Frontal cortex (tissue), 4 donors: ENCODE measurements around the gene PSMD2. TPM values are rescaled to one million over a fixed set of nuclear protein-coding genes. Genes with fewer than 3 reads are reported as not detected.

Source experiments
- DNase-seq, 2 donors: peaks; one replicate each; pipeline ENCODE4 v3.0.0; 2012; ENCODE audit warnings: low spot score in 2 of 2
- FAIRE-seq: peaks from 2 replicates; lab custom pipeline; 2012; peaks lifted over from hg19 to GRCh38; lab: Jason Lieb, UNC
- total RNA-seq: library from RNA; depleted of rRNA; stranded (reverse); fragments of >200 nt; gene quantifications from one replicate; pipeline ENCODE4 v1.2.3, GENCODE V29; 2014
- donor health status: control.
- donor health status: control.
- donor health status: control.

Gene PSMD2
- total RNA-seq, 1 donor from 2014 or later: 263 TPM

- peak in 1 of 2 donors; percentile 64 for DNase-seq
Measured at GRCh38 chr3:184275961-184276910, 22.8 kb upstream of the PSMD2 start, which contains the start of gene ECE2. TSS of gene ECE2 (plus strand) at chr3:184276022. CDS start at chr3:184276154, 132 bp downstream.

GRCh38 chr3:184277366-184277765, 21.7 kb upstream of the PSMD2 start:
- FAIRE-seq (no peak), DNase-seq (no peak)

More at GRCh38 chr3:184275961-184276910, 22.8 kb upstream of the PSMD2 start, which contains the start of gene ECE2:
- FAIRE-seq: no peak

DNA sequence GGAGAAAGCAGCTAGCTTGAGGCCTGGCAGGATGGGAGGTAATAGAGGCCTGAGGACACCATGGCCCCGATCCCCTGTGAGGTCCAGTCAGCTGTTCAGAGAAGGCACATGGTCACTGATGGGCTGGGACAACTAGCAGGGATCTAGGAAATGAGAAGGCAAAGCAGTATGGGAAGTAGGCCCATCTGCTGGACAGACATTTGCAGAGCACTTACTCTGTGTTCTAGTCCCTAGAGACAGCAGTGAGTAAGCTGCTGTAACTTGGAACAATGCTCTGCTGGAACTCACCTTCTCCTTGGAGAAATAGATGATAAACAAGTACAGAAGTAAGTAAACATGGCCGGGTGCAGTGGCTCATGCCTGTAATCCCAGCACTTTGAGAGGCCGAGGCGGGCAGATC, 16.1 kb upstream of the PSMD2 start:
- FAIRE-seq (no peak), DNase-seq (no peak)

GRCh38 chr3:184283681-184284080, 15.4 kb upstream of the PSMD2 start:
- DNase-seq: no peak
- FAIRE-seq: no peak

DNA sequence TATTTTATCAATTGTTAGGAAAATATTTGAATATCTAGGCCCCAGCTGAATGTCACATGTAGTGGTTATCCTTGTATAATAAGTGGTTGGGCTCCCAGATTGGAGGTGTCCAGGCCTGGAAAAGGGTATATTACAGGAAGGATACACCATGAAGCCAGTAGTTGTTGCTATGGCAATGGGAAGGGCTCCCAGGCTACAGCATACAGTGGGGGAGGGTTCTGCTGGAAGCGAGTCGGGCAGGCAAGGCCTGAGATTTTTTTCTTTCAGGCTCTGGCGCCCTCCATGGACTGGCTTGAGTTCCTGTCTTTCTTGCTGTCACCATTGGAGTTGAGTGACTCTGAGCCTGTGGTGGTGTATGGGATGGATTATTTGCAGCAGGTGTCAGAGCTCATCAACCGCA, 14.3 kb upstream of the PSMD2 start:
- DNase-seq (peak; percentile 66 to 82), FAIRE-seq (no peak)

DNA sequence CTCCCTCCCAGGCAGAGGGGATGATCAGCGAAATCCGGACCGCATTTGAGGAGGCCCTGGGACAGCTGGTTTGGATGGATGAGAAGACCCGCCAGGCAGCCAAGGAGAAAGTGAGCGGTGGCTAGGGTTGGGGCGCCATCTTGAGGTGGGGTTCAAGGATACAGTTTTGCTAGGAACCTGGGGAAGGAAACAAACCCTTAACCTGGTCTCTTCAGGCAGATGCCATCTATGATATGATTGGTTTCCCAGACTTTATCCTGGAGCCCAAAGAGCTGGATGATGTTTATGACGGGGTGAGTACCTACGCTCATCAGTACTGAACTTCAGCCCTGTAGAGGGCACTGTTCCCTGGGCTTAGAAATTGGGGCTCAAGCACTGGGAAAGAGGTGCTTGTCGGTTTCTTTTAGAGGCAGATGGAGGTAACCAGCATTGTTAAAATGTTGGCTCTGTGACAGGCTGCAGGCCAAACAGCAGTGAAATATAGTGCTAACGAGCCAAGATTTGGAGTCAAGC, 9.6 kb upstream of the PSMD2 start:
- peak; percentile 50 to 63 for DNase-seq
- FAIRE-seq: no peak

DNA sequence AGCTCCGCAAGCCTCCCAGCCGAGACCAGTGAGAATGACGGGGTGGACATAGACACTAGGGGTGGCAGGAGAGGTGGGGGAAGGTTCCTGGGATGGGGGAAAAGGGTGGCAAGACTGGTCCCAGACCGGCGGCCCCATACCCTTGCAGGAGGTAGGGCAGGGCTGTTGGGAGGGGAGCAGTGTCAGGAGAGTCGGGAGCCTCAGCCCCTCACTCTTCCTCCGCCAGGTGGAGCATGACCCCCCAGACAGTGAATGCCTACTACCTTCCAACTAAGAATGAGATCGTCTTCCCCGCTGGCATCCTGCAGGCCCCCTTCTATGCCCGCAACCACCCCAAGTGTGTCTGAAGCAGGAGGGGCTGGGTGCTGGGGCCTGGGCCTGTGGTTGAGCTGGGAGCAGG, 8.7 kb upstream of the PSMD2 start:
- no peak for DNase-seq
- no peak for FAIRE-seq

DNA sequence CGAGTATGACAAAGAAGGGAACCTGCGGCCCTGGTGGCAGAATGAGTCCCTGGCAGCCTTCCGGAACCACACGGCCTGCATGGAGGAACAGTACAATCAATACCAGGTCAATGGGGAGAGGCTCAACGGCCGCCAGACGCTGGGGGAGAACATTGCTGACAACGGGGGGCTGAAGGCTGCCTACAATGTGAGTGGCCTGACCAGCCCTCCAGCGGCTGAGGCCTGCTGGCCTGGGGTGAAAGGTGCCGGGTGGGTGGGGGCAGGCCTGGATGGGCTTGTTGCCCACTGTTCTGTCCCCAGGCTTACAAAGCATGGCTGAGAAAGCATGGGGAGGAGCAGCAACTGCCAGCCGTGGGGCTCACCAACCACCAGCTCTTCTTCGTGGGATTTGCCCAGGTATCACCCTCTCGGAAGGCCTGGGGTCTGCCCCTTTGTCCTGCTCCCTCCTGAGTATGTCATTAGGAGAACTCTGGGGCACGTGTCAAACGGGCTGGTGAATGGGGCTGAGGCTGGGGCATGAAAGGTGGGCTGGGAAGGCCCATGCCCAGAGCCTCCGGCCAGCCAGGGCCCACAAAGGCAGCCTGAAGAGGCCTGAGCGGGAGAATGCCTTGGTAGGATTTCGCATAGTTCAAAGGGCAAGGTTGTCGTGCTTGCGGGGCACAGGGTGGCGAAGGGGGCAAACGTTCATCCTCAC, 7.8 kb upstream of the PSMD2 start:
- no peak for DNase-seq
- FAIRE-seq: no peak

GRCh38 chr3:184291738-184292445, 7.1 kb upstream of the PSMD2 start:
- FAIRE-seq (no peak), DNase-seq (no peak)

DNA sequence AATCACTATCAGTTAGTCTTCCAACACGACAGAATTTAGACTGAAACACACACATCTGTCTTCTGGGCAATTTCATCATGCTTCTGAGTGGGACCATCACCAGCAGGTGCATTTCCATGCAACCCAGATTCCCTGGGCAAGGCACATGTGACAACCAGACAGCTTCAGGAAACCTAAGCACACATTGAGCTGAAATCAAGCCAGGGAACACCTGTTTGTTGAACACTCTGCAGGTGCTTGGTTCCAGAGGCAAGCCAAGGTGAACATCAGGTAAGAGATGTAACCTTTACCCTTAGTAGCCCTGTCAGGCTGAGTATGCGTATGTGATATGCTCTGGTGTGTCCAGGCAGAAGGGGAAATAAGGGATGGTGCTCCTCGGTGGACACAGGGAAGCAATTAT, 3.3 kb upstream of the PSMD2 start:
- DNase-seq: no peak
- no peak for FAIRE-seq

- DNase-seq (no peak), FAIRE-seq (no peak)
Measured at GRCh38 chr3:184296616-184297015, 2.4 kb upstream of the PSMD2 start.

DNA sequence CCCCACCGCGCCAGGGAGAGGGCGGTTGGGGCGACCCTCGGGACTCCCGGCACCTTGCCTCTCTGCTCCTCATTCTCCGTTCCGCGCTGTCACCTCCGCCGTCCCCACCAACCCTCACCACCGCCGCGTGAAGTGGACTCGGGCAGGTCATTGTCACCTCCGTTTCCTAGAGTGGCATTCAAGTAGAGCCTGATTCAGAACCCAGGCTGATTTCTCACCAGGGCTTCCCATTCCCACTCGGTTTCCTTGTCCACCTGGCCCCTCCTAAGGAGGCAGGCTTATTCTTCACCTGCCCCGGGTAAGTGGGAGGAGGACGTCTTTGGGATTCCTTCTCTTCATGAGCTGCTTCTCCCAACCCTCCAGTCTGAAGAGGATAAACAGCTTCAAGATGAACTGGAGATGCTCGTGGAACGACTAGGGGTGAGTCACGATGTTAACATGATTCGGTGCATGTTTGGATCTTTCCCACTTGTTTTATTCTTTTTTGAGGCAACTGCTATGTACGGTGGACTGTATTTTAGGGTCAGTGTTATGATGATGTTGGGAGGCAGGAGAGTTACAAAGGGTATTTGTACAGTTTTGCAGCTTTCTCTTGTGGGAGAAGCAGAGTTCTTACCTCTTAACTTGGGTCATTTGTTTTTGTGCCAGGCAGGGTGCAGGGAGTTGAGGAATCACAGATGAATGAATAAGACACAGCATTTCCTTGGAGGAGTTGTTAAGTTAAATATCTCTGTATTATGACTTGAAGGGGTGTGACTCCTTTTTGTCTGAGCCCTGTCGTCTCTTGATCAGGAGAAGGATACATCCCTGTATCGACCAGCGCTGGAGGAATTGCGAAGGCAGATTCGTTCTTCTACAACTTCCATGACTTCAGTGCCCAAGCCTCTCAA, 692 bp downstream of the PSMD2 start:
- FAIRE-seq (no peak), DNase-seq (no peak)

DNA sequence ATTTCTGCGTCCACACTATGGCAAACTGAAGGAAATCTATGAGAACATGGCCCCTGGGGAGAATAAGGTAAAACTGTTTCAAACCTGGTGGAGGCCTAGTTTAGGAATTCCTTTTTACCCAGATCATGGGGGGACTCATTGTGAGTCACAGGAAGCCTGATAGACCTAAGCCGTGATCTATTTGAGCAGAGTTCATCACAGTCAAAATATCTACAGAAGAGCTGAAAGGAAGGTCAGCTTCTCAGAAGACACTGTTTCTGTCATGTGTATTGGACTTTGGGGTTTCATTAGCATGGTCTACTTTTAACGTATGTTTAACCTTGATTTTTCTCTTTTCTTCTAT, 1.3 kb downstream of the PSMD2 start:
- FAIRE-seq (no peak), DNase-seq (no peak)

DNA sequence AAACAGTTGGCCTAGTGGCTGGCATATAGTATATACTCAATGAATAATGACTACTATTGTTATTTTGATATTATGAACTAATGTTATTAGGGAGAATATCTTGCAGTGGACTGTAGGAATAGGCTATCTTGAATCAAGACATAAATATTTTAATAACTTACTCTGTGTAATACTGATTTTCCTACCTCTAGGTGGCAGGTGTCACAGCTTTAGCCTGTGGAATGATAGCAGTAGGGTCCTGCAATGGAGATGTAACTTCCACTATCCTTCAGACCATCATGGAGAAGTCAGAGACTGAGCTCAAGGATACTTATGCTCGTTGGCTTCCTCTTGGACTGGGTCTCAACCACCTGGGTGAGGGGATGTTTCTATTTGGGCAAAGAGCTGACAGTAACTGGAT, 6.5 kb downstream of the PSMD2 start:
- no peak for FAIRE-seq
- no peak for DNase-seq

- FAIRE-seq: no peak
- DNase-seq: no peak
Measured at GRCh38 chr3:184306341-184306972, 7.4 kb downstream of the PSMD2 start.

- FAIRE-seq (no peak), DNase-seq (no peak)
Measured at GRCh38 chr3:184307915-184308314, 8.9 kb downstream of the PSMD2 start.

DNA sequence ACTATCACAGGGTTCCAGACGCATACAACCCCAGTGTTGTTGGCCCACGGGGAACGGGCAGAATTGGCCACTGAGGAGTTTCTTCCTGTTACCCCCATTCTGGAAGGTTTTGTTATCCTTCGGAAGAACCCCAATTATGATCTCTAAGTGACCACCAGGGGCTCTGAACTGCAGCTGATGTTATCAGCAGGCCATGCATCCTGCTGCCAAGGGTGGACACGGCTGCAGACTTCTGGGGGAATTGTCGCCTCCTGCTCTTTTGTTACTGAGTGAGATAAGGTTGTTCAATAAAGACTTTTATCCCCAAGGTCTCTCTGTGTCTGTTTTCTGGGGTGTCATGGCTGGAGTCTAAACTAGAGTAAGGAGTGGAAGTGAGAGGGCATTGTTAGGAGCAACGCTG, 9.7 kb downstream of the PSMD2 start:
- FAIRE-seq (no peak), DNase-seq (no peak)

DNA sequence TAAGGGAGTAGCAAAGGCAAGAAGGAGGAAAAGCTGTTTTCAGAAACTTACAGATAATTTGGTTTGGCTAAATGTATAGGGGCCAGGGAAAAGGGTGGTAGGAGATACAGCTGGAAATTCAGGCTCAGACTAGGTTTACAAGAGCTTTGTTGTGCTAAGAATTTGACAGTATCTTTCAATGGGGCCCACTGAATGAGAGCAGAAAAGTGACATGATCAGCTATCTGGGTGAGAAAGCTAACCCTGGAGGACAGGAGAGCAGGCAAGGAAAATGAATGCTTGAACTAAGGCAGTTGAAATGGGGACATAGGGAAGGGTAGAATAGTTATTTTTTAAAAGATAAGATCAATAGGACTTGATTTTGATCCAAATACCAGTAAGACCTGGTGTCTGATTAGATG, 12.6 kb downstream of the PSMD2 start:
- DNase-seq (no peak), FAIRE-seq (no peak)

- peak; percentile 97 to 99 for DNase-seq
- FAIRE-seq: no peak
Measured at GRCh38 chr3:184314363-184314699, 15.3 kb downstream of the PSMD2 start, which contains the start of gene EIF4G1. TSS of gene EIF4G1 (plus strand) at chr3:184314606. CDS start at chr3:184315797, 1,191 bp downstream.
